Measurements from ENCODE around the gene STING1. TPM values are rescaled to one million over a fixed set of nuclear protein-coding genes. Genes with fewer than 3 reads are reported as not detected.

STING1 gene
- total RNA-seq, 1 donor from 2014 or later: 179 TPM

GRCh38 chr5:139475865-139476617, 6.5 kb downstream of the STING1 start:
- no peak for TF ChIP-seq CTCF (IDR thresholded peaks at IDR 0.05)
- Histone ChIP-seq H3K9me3 (no peaks in the 10 kb centered on the region), H3K4me3 (no peak overlapping the region), H3K36me3 (peaks cover 33 to 56% of the 10 kb centered on the region in 2 donors), H3K27ac (peak overlapping the region in 1 of 2 donors; percentile 11), H3K27me3 (no peaks in the 10 kb centered on the region), H3K4me1 (peaks cover 0 to 18% of the 10 kb centered on the region in 2 donors)
- DNase-seq (ENCODE audit: low spot score in 2 of 2): no peak
- intact Hi-C loops (cut with DNase I): no loop called here

- peak overlapping the region in 1 of 2 donors; percentile 25 for H3K27ac ChIP-seq
These were observed 7.4 kb downstream of the STING1 start for GRCh38 chr5:139474890-139475791.

GRCh38 chr5:139473565-139473964, 9.0 kb downstream of the STING1 start:
- intact Hi-C loops (cut with DNase I): no loop called here
- DNase-seq (ENCODE audit: low spot score in 2 of 2): no peak
- Histone ChIP-seq H3K4me3 (no peak overlapping the region), H3K27me3 (no peaks in the 10 kb centered on the region), H3K36me3 (peaks cover 29 to 39% of the 10 kb centered on the region in 2 donors), H3K4me1 (no peaks in the 10 kb centered on the region), H3K27ac (peak overlapping the region in 1 of 2 donors; percentile 65), H3K9me3 (no peaks in the 10 kb centered on the region)
- no peak for TF ChIP-seq CTCF (IDR thresholded peaks at IDR 0.05)

More at GRCh38 chr5:139474890-139475791, 7.4 kb downstream of the STING1 start:
- Histone ChIP-seq H3K9me3 (no peaks in the 10 kb centered on the region), H3K4me3 (no peak overlapping the region), H3K4me1 (peaks cover 0 to 9% of the 10 kb centered on the region in 2 donors), H3K36me3 (peaks cover 33 to 52% of the 10 kb centered on the region in 2 donors), H3K27me3 (no peaks in the 10 kb centered on the region)
- no peak for DNase-seq (ENCODE audit: low spot score in 2 of 2)
- intact Hi-C loops (cut with DNase I): no loop called here
- no peak for TF ChIP-seq CTCF (IDR thresholded peaks at IDR 0.05)

DNA sequence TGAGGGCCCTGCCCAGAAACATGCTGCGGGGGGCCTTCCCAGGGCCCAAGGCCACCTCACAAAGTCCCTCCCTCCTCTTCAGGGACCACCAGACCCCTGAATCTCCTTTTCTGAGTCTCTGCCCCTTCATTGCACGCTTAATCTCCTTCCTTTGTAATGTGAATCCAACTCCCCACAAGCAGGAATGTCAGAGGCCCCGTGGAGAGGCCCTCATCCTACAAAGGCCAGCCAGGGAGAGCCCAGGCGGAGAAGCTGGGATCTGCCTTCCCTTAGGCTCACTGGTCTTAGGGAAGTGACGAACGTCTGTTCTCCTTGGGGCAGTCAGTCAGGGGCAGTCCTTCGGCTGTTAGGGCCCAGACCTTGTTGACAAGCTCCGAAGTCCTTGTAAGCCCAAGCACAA, 9.5 kb downstream of the STING1 start:
- no peak for TF ChIP-seq CTCF (IDR thresholded peaks at IDR 0.05)
- Histone ChIP-seq H3K27me3 (no peaks in the 10 kb centered on the region), H3K27ac (peak overlapping the region in 1 of 2 donors; percentile 65)

DNA sequence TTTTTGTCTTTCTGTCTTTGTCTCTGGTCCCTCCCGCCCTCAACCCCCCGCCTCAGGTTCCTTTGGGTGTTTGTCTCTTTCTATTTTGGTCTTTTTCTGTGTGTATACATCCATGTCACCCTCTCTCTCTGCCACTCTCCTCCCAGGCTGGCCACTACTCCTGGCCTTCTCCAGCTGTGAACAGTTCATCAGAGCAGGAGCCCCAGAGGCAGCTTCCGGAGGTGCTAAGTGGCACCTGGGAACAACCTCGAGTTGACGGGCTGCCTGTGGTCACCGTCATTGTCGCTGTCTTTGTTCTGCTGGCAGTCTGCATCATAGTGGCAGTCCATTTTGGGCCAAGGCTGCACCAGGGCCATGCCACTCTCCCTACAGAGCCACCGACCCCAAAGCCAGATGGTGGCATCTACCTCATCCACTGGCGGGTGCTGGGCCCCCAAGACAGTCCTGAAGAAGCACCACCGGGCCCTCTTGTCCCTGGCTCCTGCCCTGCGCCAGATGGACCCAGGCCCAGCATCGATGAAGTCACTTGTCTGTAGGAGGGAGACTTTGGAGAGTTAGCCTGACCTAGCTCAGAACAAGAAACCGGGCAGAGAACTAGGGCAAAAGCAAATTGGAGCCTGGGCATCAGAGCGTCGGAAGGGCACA, 10.1 kb downstream of the STING1 start:
- H3K27me3 ChIP-seq: no peaks in the 10 kb centered on the region
- DNase-seq (ENCODE audit: low spot score in 2 of 2): no peak
- peak overlapping the region in 1 of 2 donors; percentile 65 for H3K27ac ChIP-seq
- no peaks in the 10 kb centered on the region for H3K4me1 ChIP-seq
- no peak overlapping the region for H3K4me3 ChIP-seq
- H3K36me3 ChIP-seq: peaks cover 18 to 28% of the 10 kb centered on the region in 2 donors
- H3K9me3 ChIP-seq: no peaks in the 10 kb centered on the region
- intact Hi-C loops (cut with DNase I): no loop called here
- TF ChIP-seq CTCF (IDR thresholded peaks at IDR 0.05): no peak

More for the DNA sequence above, 9.5 kb downstream of the STING1 start:
- peaks cover 24 to 34% of the 10 kb centered on the region in 2 donors for H3K36me3 ChIP-seq
- intact Hi-C loops (cut with DNase I): no loop called here
- no peaks in the 10 kb centered on the region for H3K9me3 ChIP-seq
- no peak for DNase-seq (ENCODE audit: low spot score in 2 of 2)
- H3K4me3 ChIP-seq: no peak overlapping the region
- no peaks in the 10 kb centered on the region for H3K4me1 ChIP-seq

Measured in ascending aorta (tissue), 2 donors.